Lower leg skin (tissue), 4 donors: ENCODE data around the gene SOX3. TPM values are rescaled to one million over a fixed set of nuclear protein-coding genes. Genes with fewer than 3 reads are reported as not detected.

Experiments
- DNase-seq, 2 donors: peaks; one replicate each; pipeline ENCODE4 v3.0.0-alpha.2; 2019; ENCODE audit warnings: low spot score in 2 of 2
- H3K4me3 ChIP-seq: fragments of 200-600 bp; sonication (generic); 2 replicates; pipeline ENCODE4 v1.5.1; 2017; ENCODE audit warnings: mild to moderate bottlenecking, low read depth; ENCODE audit not compliant: poor library complexity, severe bottlenecking
- CTCF ChIP-seq, 3 donors: fragments of 450-650 bp; IDR thresholded peaks; one replicate each; pipeline ENCODE4 v1.5.1; 2016; ENCODE audit warnings: antibody characterized with exemption in 3 of 3, mild to moderate bottlenecking in 3 of 3, moderate library complexity in 2 of 3
- POLR2A ChIP-seq, 2 donors: fragments of 450-650 bp; IDR thresholded peaks; one replicate each; pipeline ENCODE4 v1.6.1; 2016 to 2017; ENCODE audit warnings: antibody characterized with exemption in 2 of 2, mild to moderate bottlenecking in 1 of 2, moderate library complexity in 1 of 2
- WGBS, 2 donors: methylation state at CpG; one replicate each; pipeline ENCODE4 v1.1.5; 2018; 5-methylcytosine and 5-hydroxymethylcytosine counted together
- intact Hi-C: fragments of 100-400 bp; cut with DNase I; formaldehyde crosslinking; loops from one replicate; pipeline ENCODE4 v1.15.0; 2023; ENCODE audit warnings: low total_unique reads
- total RNA-seq, 4 donors: library from RNA; depleted of rRNA; stranded (reverse); fragments of >200 nt; gene quantifications; one replicate each; pipeline ENCODE4 v1.1.0, GENCODE V29; 2016

Gene SOX3
- total RNA-seq, 4 donors from 2014 or later, result not detected

GRCh38 chrX:140507982-140508305 is 3.1 kb upstream of the SOX3 start:
- intact Hi-C loops, result no loop called here
- TF ChIP-seq CTCF (IDR thresholded peaks at IDR 0.05) (no peak), POLR2A (IDR thresholded peaks at IDR 0.05) (no peak)
- DNase-seq, result no peak
- WGBS, 2 donors, result 17% methylated on average over 20 of the region's 23 CpGs; no CpG with 5 or more reads in 1 of the 2 donors
- no peak overlapping the region for H3K4me3 ChIP-seq

- TF ChIP-seq CTCF (IDR thresholded peaks at IDR 0.05) (no peak), POLR2A (IDR thresholded peaks at IDR 0.05) (no peak)
- WGBS, 2 donors, result 4 to 34% methylated on average over 11 to 35 of the region's 36 CpGs
- no peak for DNase-seq
- intact Hi-C loops, result no loop called here
- no peak overlapping the region for H3K4me3 ChIP-seq
Measured at GRCh38 chrX:140507223-140507981, 2.5 kb upstream of the SOX3 start.

GRCh38 chrX:140505421-140506337 is 810 bp upstream of the SOX3 start:
- WGBS, 2 donors, result 0 to 35% methylated on average over 1 to 50 of the region's 63 CpGs
- intact Hi-C loops, result no loop called here
- TF ChIP-seq POLR2A (IDR thresholded peaks at IDR 0.05) (no peak), CTCF (IDR thresholded peaks at IDR 0.05) (no peak)
- no peak overlapping the region for H3K4me3 ChIP-seq
- DNase-seq, result no peak

GRCh38 chrX:140503714-140504351 is 1.0 kb downstream of the SOX3 start:
- intact Hi-C loops, result no loop called here
- 38% methylated on average over 51 of the region's 92 CpGs; no CpG with 5 or more reads in 1 of the 2 donors for WGBS, 2 donors
- DNase-seq, result no peak
- H3K4me3 ChIP-seq, result no peak overlapping the region
- TF ChIP-seq CTCF (IDR thresholded peaks at IDR 0.05), result no peak
- no peak for TF ChIP-seq POLR2A (IDR thresholded peaks at IDR 0.05)

GRCh38 chrX:140503238-140503601 is 1.6 kb downstream of the SOX3 start:
- no peak overlapping the region for H3K4me3 ChIP-seq
- no peak for DNase-seq
- no peak for TF ChIP-seq POLR2A (IDR thresholded peaks at IDR 0.05)
- TF ChIP-seq CTCF (IDR thresholded peaks at IDR 0.05), result no peak
- intact Hi-C loops, result no loop called here
- WGBS, 2 donors, result 3 to 45% methylated on average over 13 to 14 of the region's 14 CpGs
